ENCODE results near the gene COL4A4.

DNA sequence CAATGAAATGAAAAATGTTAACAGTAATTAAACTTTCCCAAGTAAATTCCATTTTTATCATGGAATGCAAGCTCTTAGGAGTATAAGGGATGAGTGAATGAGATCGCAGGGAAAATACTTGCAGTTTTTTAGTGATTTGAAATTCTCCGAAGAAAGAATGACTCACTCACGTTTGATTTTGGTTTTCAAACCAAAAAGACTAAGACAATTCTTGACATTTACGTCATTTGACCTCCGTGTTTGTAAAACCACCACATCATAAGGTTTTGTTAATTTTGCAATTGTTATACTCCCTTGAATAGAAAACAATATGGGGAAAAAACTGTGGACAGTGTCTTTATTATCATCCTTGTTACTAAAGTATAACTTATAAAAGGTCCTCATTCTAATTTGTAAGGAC, 29.4 kb downstream of the COL4A4 start:
- TF ChIP-seq POLR2AphosphoS5 (IDR thresholded peaks at IDR 0.05) (no peak), CTCF (IDR thresholded peaks at IDR 0.05) (no peak)

All from upper lobe of left lung (tissue), 4 donors.